ENCODE data around the gene POLR1E.
"Not testable (repeated sequence)": the region's sequence is repeated elsewhere in the genome, so short reads cannot be mapped to it uniquely, and the experiment has no call there.

The POLR1E gene

GRCh38 chr9:37507566-37508134 is 21.9 kb downstream of the POLR1E start:
- DNase-seq, result no peak

- DNase-seq, result no peak
These were observed 22.5 kb downstream of the POLR1E start for GRCh38 chr9:37508135-37508833.

- no peak for DNase-seq
These were observed 23.1 kb downstream of the POLR1E start for GRCh38 chr9:37508834-37509206.

- DNase-seq, result no peak
These were observed 23.8 kb downstream of the POLR1E start for GRCh38 chr9:37509536-37509935.

- not testable (repeated sequence) for DNase-seq
These were observed 24.3 kb downstream of the POLR1E start for GRCh38 chr9:37510053-37510452.

GRCh38 chr9:37511016-37512010 is 25.6 kb downstream of the POLR1E start:
- DNase-seq, result no peak

GRCh38 chr9:37512437-37512836 is 26.7 kb downstream of the POLR1E start:
- DNase-seq, result no peak

- not testable (repeated sequence) for DNase-seq
These were observed 28.7 kb downstream of the POLR1E start for GRCh38 chr9:37514415-37514814.

- no peak for DNase-seq
These were observed 29.3 kb downstream of the POLR1E start for GRCh38 chr9:37514999-37515398.

- no peak for DNase-seq
These were observed 30.0 kb downstream of the POLR1E start for GRCh38 chr9:37515620-37516258.

- no peak for DNase-seq
These were observed 32.2 kb downstream of the POLR1E start for GRCh38 chr9:37517923-37518322.

GRCh38 chr9:37520641-37521040 is 34.9 kb downstream of the POLR1E start:
- no peak for DNase-seq

- DNase-seq, result no peak
These were observed 35.4 kb downstream of the POLR1E start for GRCh38 chr9:37521111-37521510.

- no peak for DNase-seq
These were observed 37.2 kb downstream of the POLR1E start for GRCh38 chr9:37522971-37523370.

GRCh38 chr9:37523916-37524315 is 38.2 kb downstream of the POLR1E start:
- DNase-seq, result no peak

- DNase-seq, result no peak
These were observed 43.1 kb downstream of the POLR1E start for GRCh38 chr9:37528652-37529471.

GRCh38 chr9:37531699-37532098 is 46.0 kb downstream of the POLR1E start:
- DNase-seq, result peak; percentile 53

- no peak for DNase-seq
These were observed 48.7 kb downstream of the POLR1E start for GRCh38 chr9:37534412-37534811.

GRCh38 chr9:37534901-37535300 is 49.2 kb downstream of the POLR1E start:
- no peak for DNase-seq

GRCh38 chr9:37538099-37538498 is 52.4 kb downstream of the POLR1E start:
- no peak for DNase-seq

- no peak for DNase-seq
These were observed 53.9 kb downstream of the POLR1E start for GRCh38 chr9:37539634-37540033.

- no peak for DNase-seq
These were observed 54.9 kb downstream of the POLR1E start for GRCh38 chr9:37540634-37541033.
